Measurements from ENCODE around the gene PKNOX2. TPM values are rescaled to one million over a fixed set of nuclear protein-coding genes. Genes with fewer than 3 reads are reported as not detected.

PKNOX2 gene
- total and polyA plus RNA-seq, 9 of the 15 experiments (the other 6 are each of a cell fraction or from before 2014, with no cell fraction given) = not detected

GRCh38 chr11:125418396-125418795 lies 253.8 kb downstream of the PKNOX2 start:
- Histone ChIP-seq H2AFZ (ENCODE audit: low read depth, low read length) (no peak overlapping the region), H3K27me3 (ENCODE audit: control insufficient read depth in 2 of 2, insufficient read depth in 2 of 2, low read length in 2 of 2) (peaks cover 37 to 59% of the 10 kb centered on the region in 2 experiments; a peak in 4 of 5 replicates), H4K20me1 (replicated peaks; ENCODE audit: control insufficient read depth, insufficient read depth, low read length) (no peaks in the 10 kb centered on the region), H3K4me2 (ENCODE audit: insufficient read depth, low read length) (no peak overlapping the region), H3K9ac (ENCODE audit: insufficient read depth in 1 of 2, low read depth in 2 of 2, low read length in 2 of 2) (no peak overlapping the region), H3K79me2 (ENCODE audit: control insufficient read depth, insufficient read depth, low read length) (no peaks in the 10 kb centered on the region), H3K9me3 (replicated peaks; ENCODE audit: control insufficient read depth, insufficient read depth, low read depth, low read length) (no peaks in the 10 kb centered on the region), H3K4me1 (replicated peaks in 1 of 2; ENCODE audit: control insufficient read depth in 2 of 2, insufficient read depth in 2 of 2, low read length in 2 of 2) (no peaks in the 10 kb centered on the region), H3K27ac (ENCODE audit: extremely low read depth, low read depth, low read length) (no peak overlapping the region), H3K9me1 (ENCODE audit: control insufficient read depth, insufficient read depth, low read length) (no peaks in the 10 kb centered on the region), H3K4me3 (no peak overlapping the region), H3K36me3 (ENCODE audit: control insufficient read depth, insufficient read depth, low read length) (no peaks in the 10 kb centered on the region)
- in situ Hi-C loops (cut with MboI) = no loop called here
- POLR2A ChIA-PET = interaction anchor here (0.6 to 0.7 kb wide), 2 partner anchors 10 to 200 kb away, joined by 3 to 4 read pairs; no protein-coding TSS in a partner anchor
- CTCF ChIA-PET (ENCODE audit: low intra/inter-chr PET ratio) = no interaction called here
- no peak for DNase-seq (ENCODE audit: extremely low read depth in 1 of 4, low spot score in 3 of 4)
- 4% methylated on average over 9 of the region's 9 CpGs for WGBS (ENCODE audit: insufficient coverage, low coverage, missing lambda C conversion rate)
- intact Hi-C loops (cut with micrococcal nuclease) = no loop called here
- no peak for ATAC-seq
- TF ChIP-seq ZNF609 (CRISPR knock-in tag; IDR thresholded peaks at IDR 0.05; ENCODE audit: borderline replicate concordance) (no peak), ATF2 (CRISPR knock-in tag; IDR thresholded peaks at IDR 0.05) (no peak), KHSRP (IDR thresholded peaks at IDR 0.05) (no peak), RBM22 (IDR thresholded peaks at IDR 0.05; ENCODE audit: low read depth, low read length, poor library complexity, severe bottlenecking) (no peak), ZNF12 (CRISPR knock-in tag; IDR thresholded peaks at IDR 0.05) (no peak), RBFOX2 (IDR thresholded peaks at IDR 0.05; ENCODE audit: low read depth, low read length) (no peak), TGIF2 (CRISPR knock-in tag; IDR thresholded peaks at IDR 0.05) (no peak), POLR3G (IDR thresholded peaks at IDR 0.05; ENCODE audit: extremely low read depth, insufficient read length, insufficient replicate concordance) (no peak)
- no TSS peak for BruUV-seq (replicated peaks)
- FAIRE-seq = no peak
